Panc1 (cell line): ENCODE measurements around the gene STXBP5. TPM values are rescaled to one million over a fixed set of nuclear protein-coding genes. Genes with fewer than 3 reads are reported as not detected.

Experiments
- ATAC-seq: fragments of 200-7000 bp; cut with Tn5 transposase; 2 replicates; pipeline ENCODE4 v1.9.1; 2020; ENCODE audit warnings: mild to moderate bottlenecking, moderate library complexity
- BruUV-seq: library from RNA; stranded (reverse); fragments of 400-500 nt; replicated peaks from 2 replicates; lab custom pipeline; 2021; lab: Mats Ljungman, UMichigan
- CTCF ChIA-PET: fragments of 300-600 bp; sonication (Branson Sonifier 250); formaldehyde crosslinking; loops from one replicate; lab custom pipeline; 2022; ENCODE audit warnings: antibody characterized with exemption; lab: Charles Lee
- POLR2A ChIA-PET: fragments of 300-600 bp; sonication (Branson Sonifier 250); formaldehyde crosslinking; loops from one replicate; lab custom pipeline; 2022; ENCODE audit warnings: antibody characterized with exemption; lab: Charles Lee
- DNase-seq: peaks from one replicate; pipeline ENCODE4 v3.0.0-alpha.2; 2010; ENCODE audit warnings: low read depth, low spot score
- H3K27ac ChIP-seq: 2 replicates; pipeline ENCODE4 v1.5.1; 2011; ENCODE audit warnings: mild to moderate bottlenecking, low read length, inconsistent platforms
- H3K27me3 ChIP-seq: fragments of 200-500 bp; sonication (Bioruptor generic); 2 replicates; pipeline ENCODE4 v1.6.0; 2014; ENCODE audit warnings: low read length, inconsistent platforms; ENCODE audit not compliant: control insufficient read depth, insufficient read depth
- H3K36me3 ChIP-seq: fragments of 200-500 bp; sonication (Bioruptor generic); 2 replicates; pipeline ENCODE4 v1.5.1; 2014; ENCODE audit warnings: inconsistent platforms, mild to moderate bottlenecking, low read length, moderate library complexity; ENCODE audit not compliant: control insufficient read depth, insufficient read depth
- H3K4me1 ChIP-seq: 2 replicates; pipeline ENCODE4 v1.5.1; 2011; ENCODE audit warnings: inconsistent platforms, mild to moderate bottlenecking, low read length, moderate library complexity; ENCODE audit not compliant: control insufficient read depth, insufficient read depth
- H3K4me3 ChIP-seq, 2 experiments: 2 replicates each; pipeline ENCODE4 v1.5.1; 2011 to 2012; ENCODE audit warnings: low read depth in 2 of 2, low read length in 2 of 2, mild to moderate bottlenecking in 2 of 2, inconsistent platforms in 1 of 2, moderate library complexity in 1 of 2
- H3K9me3 ChIP-seq: fragments of 200-500 bp; sonication (Bioruptor generic); 2 replicates; pipeline ENCODE4 v1.5.1; 2014; ENCODE audit warnings: low read depth, mild to moderate bottlenecking, inconsistent platforms, low read length, moderate library complexity; ENCODE audit not compliant: control insufficient read depth, insufficient read depth
- POLR2AphosphoS5 ChIP-seq: IDR thresholded peaks from 2 replicates; pipeline ENCODE4 v1.6.1; 2012; ENCODE audit warnings: mild to moderate bottlenecking, low read depth, low read length, moderate library complexity
- SIN3A ChIP-seq: IDR thresholded peaks from 2 replicates; pipeline ENCODE4 v1.6.1; 2012; ENCODE audit warnings: low read depth, mild to moderate bottlenecking, low read length, moderate library complexity, borderline replicate concordance; ENCODE audit not compliant: insufficient read depth
- TCF7L2 ChIP-seq: IDR thresholded peaks from 2 replicates; pipeline ENCODE4 v1.6.1; 2011; ENCODE audit warnings: mild to moderate bottlenecking, low read depth, low read length, inconsistent platforms
- in situ Hi-C: cut with HindIII; loops from 2 replicates; pipeline ENCODE4 v1.10.0; 2016; ENCODE audit warnings: low sequenced_read_pairs, low pct_unique_long_range_greater_than_20kb
- intact Hi-C: fragments of 100-400 bp; cut with micrococcal nuclease; formaldehyde crosslinking; loops from one replicate; pipeline ENCODE4 v1.10.0; 2022; ENCODE audit not compliant: unreplicated experiment
- total RNA-seq: library from RNA; stranded (reverse); gene quantifications from one replicate; pipeline ENCODE4 v1.2.1, GENCODE V29; 2021; ENCODE audit not compliant: unreplicated experiment
- TF ChIP-seq, protein P1 (sequence below): fragments of 450-650 bp; IDR thresholded peaks from 2 replicates; pipeline ENCODE4 v1.5.1; 2017; ENCODE audit warnings: mild to moderate bottlenecking
- TF ChIP-seq, protein P2 (sequence below), 2 experiments: IDR thresholded peaks; 2 replicates each; pipeline ENCODE4 v1.6.1; 2011 to 2012; ENCODE audit warnings: low read depth in 2 of 2, control low read depth in 1 of 2, low read length in 1 of 2, mild to moderate bottlenecking in 1 of 2, moderate library complexity in 1 of 2; ENCODE audit not compliant: insufficient read depth in 1 of 2

The STXBP5 gene
- total RNA-seq, 1 experiment from 2014 or later, result 77.8 TPM

DNA sequence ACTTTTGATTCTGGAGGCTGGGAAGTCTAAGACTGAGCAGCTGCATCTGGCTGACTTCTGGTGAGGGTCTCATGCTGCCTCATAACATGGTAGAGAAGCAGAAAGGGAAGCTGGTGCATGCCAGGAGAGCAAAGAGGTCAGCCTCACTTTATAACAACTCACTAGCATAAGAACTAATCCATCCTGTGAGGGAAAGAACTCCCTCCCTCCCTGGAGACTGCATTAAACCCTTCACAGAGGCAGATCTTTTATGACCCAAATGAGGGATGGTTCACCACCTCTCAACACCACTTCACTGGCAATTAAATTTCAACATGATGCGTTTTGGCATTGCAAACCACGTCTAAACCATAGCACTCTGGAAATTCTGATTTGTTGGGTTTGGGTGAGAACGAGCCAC, 33.9 kb downstream of the STXBP5 start:
- H3K36me3 ChIP-seq, result peaks cover 34% of the 10 kb centered on the region
- no peak overlapping the region for H3K4me3 ChIP-seq
- no peaks in the 10 kb centered on the region; the same call in 1 of the 2 replicates for H3K4me1 ChIP-seq
- POLR2A ChIA-PET, result no interaction called here
- intact Hi-C loops (no loop called here), in situ Hi-C loops (no loop called here)
- no peaks in the 10 kb centered on the region for H3K27me3 ChIP-seq
- CTCF ChIA-PET, result no interaction called here
- ATAC-seq (no peak), DNase-seq (no peak)
- H3K9me3 ChIP-seq, result no peaks in the 10 kb centered on the region
- TF ChIP-seq POLR2AphosphoS5, result no peak
- TF ChIP-seq, protein P1, sequence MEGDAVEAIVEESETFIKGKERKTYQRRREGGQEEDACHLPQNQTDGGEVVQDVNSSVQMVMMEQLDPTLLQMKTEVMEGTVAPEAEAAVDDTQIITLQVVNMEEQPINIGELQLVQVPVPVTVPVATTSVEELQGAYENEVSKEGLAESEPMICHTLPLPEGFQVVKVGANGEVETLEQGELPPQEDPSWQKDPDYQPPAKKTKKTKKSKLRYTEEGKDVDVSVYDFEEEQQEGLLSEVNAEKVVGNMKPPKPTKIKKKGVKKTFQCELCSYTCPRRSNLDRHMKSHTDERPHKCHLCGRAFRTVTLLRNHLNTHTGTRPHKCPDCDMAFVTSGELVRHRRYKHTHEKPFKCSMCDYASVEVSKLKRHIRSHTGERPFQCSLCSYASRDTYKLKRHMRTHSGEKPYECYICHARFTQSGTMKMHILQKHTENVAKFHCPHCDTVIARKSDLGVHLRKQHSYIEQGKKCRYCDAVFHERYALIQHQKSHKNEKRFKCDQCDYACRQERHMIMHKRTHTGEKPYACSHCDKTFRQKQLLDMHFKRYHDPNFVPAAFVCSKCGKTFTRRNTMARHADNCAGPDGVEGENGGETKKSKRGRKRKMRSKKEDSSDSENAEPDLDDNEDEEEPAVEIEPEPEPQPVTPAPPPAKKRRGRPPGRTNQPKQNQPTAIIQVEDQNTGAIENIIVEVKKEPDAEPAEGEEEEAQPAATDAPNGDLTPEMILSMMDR, result no peak
- H3K27ac ChIP-seq, result peak overlapping the region; percentile 0; the same call in 1 of the 2 replicates
- no TSS peak for BruUV-seq

DNA sequence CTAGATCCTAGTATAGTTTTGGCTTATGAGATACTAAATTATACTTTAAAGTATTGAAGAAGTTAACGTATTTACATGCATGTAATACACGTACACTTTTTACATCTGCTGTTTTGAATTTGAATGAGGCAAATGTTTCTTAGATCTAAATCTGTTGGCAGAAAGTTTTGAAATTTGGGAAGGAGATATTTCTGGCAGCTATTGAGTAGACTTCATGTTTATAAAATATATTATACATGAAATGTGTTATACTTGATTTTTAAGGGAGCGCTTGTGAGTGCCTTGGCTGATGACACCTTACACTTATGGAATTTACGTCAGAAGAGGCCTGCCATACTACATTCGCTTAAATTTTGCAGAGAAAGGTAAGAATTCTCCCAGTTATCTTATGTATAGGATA, 34.7 kb downstream of the STXBP5 start:
- Histone ChIP-seq H3K4me3 (no peak overlapping the region), H3K9me3 (no peaks in the 10 kb centered on the region), H3K27ac (no peak overlapping the region), H3K36me3 (peaks cover 34% of the 10 kb centered on the region), H3K27me3 (no peaks in the 10 kb centered on the region), H3K4me1 (no peaks in the 10 kb centered on the region; the same call in 1 of the 2 replicates)
- no peak for ATAC-seq
- in situ Hi-C loops, result no loop called here
- TF ChIP-seq TCF7L2, result no peak
- BruUV-seq, result no TSS peak
- CTCF ChIA-PET, result no interaction called here
- intact Hi-C loops, result no loop called here
- POLR2A ChIA-PET, result no interaction called here
- DNase-seq, result no peak

DNA sequence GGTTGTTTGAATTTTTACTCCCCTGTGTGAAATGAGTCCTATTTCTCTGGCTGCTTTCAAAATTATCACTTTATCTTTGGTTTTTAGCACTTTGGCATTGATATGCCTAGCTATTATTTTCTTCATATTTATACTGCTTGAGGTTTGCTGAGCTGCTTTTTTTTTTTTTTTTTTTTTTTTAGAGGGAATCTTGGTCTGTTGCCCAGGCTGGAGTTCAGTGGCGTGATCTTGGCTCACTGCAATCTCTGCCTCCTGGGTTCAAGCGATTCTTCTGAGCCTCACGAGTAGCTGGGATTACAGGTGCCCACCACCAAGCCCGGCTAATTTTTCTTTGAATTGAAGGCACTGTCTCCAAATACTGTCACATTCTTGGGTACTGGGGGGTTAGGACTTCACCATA, 40.6 kb downstream of the STXBP5 start:
- CTCF ChIA-PET, result no interaction called here
- TF ChIP-seq TCF7L2, result no peak
- no peak for TF ChIP-seq SIN3A
- no peak for TF ChIP-seq POLR2AphosphoS5
- TF ChIP-seq, protein P1, result no peak
- TF ChIP-seq, protein P2, sequence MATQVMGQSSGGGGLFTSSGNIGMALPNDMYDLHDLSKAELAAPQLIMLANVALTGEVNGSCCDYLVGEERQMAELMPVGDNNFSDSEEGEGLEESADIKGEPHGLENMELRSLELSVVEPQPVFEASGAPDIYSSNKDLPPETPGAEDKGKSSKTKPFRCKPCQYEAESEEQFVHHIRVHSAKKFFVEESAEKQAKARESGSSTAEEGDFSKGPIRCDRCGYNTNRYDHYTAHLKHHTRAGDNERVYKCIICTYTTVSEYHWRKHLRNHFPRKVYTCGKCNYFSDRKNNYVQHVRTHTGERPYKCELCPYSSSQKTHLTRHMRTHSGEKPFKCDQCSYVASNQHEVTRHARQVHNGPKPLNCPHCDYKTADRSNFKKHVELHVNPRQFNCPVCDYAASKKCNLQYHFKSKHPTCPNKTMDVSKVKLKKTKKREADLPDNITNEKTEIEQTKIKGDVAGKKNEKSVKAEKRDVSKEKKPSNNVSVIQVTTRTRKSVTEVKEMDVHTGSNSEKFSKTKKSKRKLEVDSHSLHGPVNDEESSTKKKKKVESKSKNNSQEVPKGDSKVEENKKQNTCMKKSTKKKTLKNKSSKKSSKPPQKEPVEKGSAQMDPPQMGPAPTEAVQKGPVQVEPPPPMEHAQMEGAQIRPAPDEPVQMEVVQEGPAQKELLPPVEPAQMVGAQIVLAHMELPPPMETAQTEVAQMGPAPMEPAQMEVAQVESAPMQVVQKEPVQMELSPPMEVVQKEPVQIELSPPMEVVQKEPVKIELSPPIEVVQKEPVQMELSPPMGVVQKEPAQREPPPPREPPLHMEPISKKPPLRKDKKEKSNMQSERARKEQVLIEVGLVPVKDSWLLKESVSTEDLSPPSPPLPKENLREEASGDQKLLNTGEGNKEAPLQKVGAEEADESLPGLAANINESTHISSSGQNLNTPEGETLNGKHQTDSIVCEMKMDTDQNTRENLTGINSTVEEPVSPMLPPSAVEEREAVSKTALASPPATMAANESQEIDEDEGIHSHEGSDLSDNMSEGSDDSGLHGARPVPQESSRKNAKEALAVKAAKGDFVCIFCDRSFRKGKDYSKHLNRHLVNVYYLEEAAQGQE (IDR thresholded peaks at IDR 0.05; ENCODE audit: insufficient read depth in 1 of 2, low read depth in 2 of 2, low read length in 1 of 2), result no peak
- Histone ChIP-seq H3K4me3 (no peak overlapping the region), H3K4me1 (no peaks in the 10 kb centered on the region), H3K9me3 (no peaks in the 10 kb centered on the region), H3K36me3 (peaks cover 14% of the 10 kb centered on the region), H3K27ac (no peak overlapping the region), H3K27me3 (no peaks in the 10 kb centered on the region)
- intact Hi-C loops, result no loop called here
- no TSS peak for BruUV-seq
- ATAC-seq, result no peak
- in situ Hi-C loops, result no loop called here
- POLR2A ChIA-PET, result interaction anchor here (0.7 kb wide), 1 partner anchor 364 kb away, joined by 12 read pairs; no protein-coding TSS in a partner anchor
- no peak for DNase-seq
